Left cardiac atrium (tissue), 4 donors: ENCODE results near the gene SPTSSA. TPM values are rescaled to one million over a fixed set of nuclear protein-coding genes. Genes with fewer than 3 reads are reported as not detected.
"Not testable (repeated sequence)": the region's sequence is repeated elsewhere in the genome, so short reads cannot be mapped to it uniquely, and the experiment has no call there.

ENCODE experiments used
- ATAC-seq, 2 donors: fragments of 200-7000 bp; cut with Tn5 transposase; one replicate each; pipeline ENCODE4 v1.9.1; 2020; ENCODE audit warnings: mild to moderate bottlenecking in 2 of 2, moderate library complexity in 2 of 2
- DNase-seq: peaks from one replicate; pipeline ENCODE4 v3.0.0-alpha.2; 2020
- intact Hi-C, 2 donors: fragments of 100-400 bp; cut with DNase I; formaldehyde crosslinking; loops; one replicate each; pipeline versions ENCODE4 v1.14.1 to v1.15.1; 2022 to 2023
- long read RNA-seq: library from polyadenylated mRNA; unstranded; transcript quantifications from one replicate; pipeline ENCODE4 v2.0.0, GENCODE V29; 2021
- total RNA-seq, 2 donors: library from RNA; stranded (reverse); fragmentation: NEBNext Ultra II Directional; extraction: Animal tissue kit (Norgen Biotek cat#: 25700); gene quantifications; one replicate each; pipeline ENCODE4 v1.2.1, GENCODE V29; 2021
- donor health status: DM: no; HTN: yes; CAD: no.
- donor health status: DM: no; HTN: yes; CAD: no; lungs with severe emphysema.
- donor health status: DM: yes; HTN: yes; CAD: no.
- donor health status: Dilated cardiomyopathy.

The SPTSSA gene
- total RNA-seq, result 10 to 100 TPM; 14.9 to 15.5 TPM
- long read RNA-seq, transcript SPTSSA-201 (2 exons, 2,777 nt), result major isoform, 10 of 10 reads
- long read RNA-seq, partial matches to known transcripts, result 0 of 10 reads
- long read RNA-seq, other reads (novel, unspliced or antisense), result 0 of 10 reads

GRCh38 chr14:34462132-34462893 is at the start of gene SPTSSA:
SPTSSA (minus strand) TSS chr14:34462240; CDS start chr14:34462207, 33 bp downstream.
- intact Hi-C loops, result no loop called here
- ATAC-seq, result peak; percentile 98 to 99
- peak; percentile 95 for DNase-seq

GRCh38 chr14:34507884-34508283 is 45.8 kb upstream of the SPTSSA start:
- intact Hi-C loops, result no loop called here
- ATAC-seq, result no peak

GRCh38 chr14:34507459-34507858 is 45.4 kb upstream of the SPTSSA start:
- ATAC-seq (no peak), DNase-seq (no peak)
- intact Hi-C loops, result no loop called here

More at GRCh38 chr14:34507884-34508283, 45.8 kb upstream of the SPTSSA start:
- DNase-seq, result no peak

DNA sequence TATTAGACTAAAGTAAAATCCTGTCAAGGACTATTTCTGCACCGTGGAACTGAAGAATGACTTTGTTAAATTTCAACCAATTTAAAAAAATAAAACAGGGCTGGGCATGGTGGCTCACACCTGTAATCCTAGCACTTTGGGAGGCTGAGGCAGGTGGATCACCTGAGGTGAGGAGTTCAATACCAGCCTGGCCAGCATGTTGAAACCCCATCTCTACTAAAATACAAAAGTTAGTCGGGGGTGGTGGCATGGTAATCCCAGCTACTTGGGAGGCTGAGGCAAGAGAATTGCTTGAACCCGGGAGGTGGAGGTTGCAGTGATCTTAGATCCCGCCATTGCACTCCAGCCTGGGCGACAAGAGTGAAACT is 43.1 kb upstream of the SPTSSA start:
- DNase-seq, intact Hi-C loops: not testable (repeated sequence)

GRCh38 chr14:34504027-34504426 is 42.0 kb upstream of the SPTSSA start:
- intact Hi-C loops, DNase-seq, ATAC-seq: not testable (repeated sequence)

More for the DNA sequence above, 43.1 kb upstream of the SPTSSA start:
- ATAC-seq, result not testable (repeated sequence)

DNA sequence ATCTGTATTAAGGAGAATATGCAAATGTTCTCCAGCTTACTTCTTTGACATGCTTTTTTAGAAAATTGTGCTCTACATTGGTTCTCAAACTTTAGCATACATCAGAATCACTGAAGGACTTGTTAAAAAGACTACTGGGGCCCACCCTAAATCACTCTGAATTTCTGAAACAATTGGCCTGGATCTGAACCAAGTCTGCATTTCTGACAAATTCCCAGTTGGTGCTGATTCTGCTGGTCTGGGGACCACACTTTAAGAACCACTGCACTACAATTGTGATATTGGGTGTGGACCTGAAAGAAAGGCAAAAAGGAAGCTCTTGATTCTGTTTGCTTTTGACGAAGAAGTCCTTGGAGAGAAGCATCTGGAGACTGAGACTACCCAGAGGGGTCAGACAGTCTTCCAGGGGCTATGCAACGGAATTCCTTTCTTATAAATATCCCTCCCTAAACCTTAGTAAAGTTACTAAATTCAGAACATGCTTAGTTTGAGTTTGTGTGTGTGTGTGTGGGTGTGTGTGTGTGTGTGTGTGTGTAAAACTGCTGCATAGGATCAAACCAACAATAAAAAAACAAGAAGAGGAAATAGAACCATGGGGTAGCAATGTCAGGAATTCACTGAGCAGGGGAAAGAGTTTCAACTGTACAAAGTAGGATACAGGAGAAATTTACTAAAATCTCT is 40.6 kb upstream of the SPTSSA start:
- ATAC-seq, result no peak
- intact Hi-C loops, result no loop called here
- DNase-seq, result no peak

GRCh38 chr14:34502001-34502400 is 40.0 kb upstream of the SPTSSA start:
- intact Hi-C loops, result no loop called here
- DNase-seq, result no peak
- ATAC-seq, result peak in 1 of 2 donors; percentile 42

DNA sequence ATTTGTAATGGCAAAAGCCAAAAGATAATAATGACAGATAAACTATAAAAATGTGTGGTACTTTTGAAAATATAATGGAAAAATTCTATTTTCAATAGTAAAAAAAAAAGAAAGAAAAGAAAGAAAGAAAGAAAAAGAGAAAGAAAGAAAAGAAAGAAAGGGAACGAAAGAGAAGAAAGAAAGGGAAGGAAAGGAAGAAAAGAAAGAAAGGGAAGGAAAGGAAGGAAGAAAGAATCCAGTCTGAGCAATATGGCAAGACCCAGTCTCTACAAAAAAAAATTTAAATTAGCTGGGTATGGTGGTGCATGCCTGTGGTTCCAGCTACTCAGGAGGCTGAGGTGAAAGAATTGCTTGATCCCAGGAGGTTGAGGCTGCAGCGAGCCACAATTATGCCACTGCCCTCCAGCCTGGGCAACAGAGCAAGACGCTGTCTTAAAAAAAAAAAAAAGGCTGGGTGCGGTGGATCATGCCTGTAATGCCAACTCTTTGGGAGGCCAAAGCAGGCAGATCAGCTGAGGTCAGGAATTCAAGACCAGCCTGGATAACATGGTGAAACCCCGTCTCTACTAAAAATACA is 39.1 kb upstream of the SPTSSA start:
- DNase-seq (no peak), ATAC-seq (no peak)
- intact Hi-C loops, result no loop called here

GRCh38 chr14:34498684-34499412 is 36.8 kb upstream of the SPTSSA start:
- DNase-seq, result no peak
- ATAC-seq, result no peak
- intact Hi-C loops, result loop anchor here in 1 of 2 donors (10.0 kb wide), 2 partner anchors 134 to 164 kb away; no protein-coding TSS in a partner anchor

DNA sequence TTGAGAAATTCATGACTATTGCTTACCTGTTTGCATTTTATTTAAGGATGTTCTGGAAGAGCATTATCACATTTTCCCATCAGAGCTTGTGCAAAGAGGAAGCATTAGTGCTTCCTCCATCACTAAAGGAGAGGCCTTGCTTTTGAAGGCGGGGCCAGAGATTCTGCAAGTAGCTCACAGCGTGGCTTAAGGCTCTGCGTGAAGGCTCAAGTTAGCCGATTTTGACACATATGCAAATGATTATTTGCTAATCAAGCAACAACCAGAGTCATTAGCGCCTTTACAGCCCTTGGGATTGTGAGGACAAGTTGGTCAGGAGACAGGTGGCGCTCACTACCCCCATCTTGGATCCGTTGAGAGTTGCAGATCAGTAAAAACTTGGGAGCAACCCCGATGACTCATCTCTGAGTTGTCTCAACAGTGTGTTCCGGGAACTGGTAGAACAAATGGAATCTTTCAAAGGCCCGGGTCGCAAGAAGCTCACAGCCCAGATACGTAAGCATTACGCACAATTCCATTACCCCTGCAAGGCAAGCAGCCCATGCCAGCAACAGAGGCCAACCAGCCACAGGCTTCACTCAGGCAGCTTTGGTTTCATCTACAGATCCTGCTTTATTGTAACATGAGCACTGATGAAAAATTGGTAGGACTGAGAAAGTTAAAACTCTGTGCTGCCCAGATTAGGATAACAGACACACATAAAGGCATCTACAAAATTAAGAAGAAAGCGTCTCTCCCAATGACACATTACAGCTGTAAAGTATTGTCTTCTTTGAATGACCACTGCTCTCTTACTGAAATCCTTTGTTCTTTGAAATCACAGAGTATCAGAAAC is 34.9 kb upstream of the SPTSSA start:
- peak; percentile 83 for DNase-seq
- intact Hi-C loops, result loop anchor here in 1 of 2 donors (10.0 kb wide), 2 partner anchors 132 to 162 kb away; no protein-coding TSS in a partner anchor
- peak; percentile 91 to 98 for ATAC-seq

- ATAC-seq (peak; percentile 69 to 76), DNase-seq (peak; percentile 69)
- intact Hi-C loops, result loop anchor here in 1 of 2 donors (10.0 kb wide), 2 partner anchors 131 to 161 kb away; no protein-coding TSS in a partner anchor
Observed at GRCh38 chr14:34496007-34496678, 34.1 kb upstream of the SPTSSA start.

- ATAC-seq (no peak), DNase-seq (no peak)
- intact Hi-C loops, result no loop called here
Observed at GRCh38 chr14:34489324-34489723, 27.3 kb upstream of the SPTSSA start.

DNA sequence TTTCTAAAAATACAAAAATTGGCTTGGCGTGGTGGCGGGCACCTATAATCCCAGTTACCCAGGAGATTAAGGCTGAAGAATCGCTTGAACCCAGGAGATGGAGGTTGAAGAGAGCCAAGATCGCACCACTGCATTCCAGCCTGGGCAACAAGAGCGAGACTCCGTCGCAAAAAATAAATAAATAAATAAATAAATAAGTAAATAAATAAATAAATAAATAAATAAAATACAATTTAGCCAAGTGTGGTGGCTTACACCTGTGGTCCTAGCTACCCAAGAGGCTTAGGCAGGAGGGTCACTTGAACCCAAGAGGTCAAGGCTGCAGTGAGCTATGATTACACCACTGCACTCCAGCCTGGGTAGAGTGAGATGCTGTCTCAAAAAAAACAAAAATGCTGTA is 26.5 kb upstream of the SPTSSA start:
- DNase-seq (no peak), ATAC-seq (no peak)
- intact Hi-C loops, result no loop called here

DNA sequence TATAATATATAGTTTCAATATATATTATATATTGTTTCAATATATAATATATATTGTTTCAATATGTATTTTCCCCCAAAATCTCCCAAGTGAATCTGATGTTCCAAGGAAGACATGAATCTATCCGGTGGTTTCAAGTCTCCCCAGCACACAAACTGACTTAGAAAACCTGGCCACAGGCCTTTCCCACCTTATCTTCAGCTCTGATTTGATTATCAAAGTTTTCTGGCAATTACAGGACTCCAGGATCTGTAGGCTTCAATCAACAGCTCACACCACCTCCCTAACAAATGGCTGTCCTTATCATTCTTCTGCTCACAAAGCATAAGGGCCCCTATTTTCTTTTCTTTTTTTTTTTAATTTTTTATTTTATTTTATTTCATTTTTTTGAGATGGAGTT is 22.7 kb upstream of the SPTSSA start:
- ATAC-seq (no peak), DNase-seq (no peak)
- intact Hi-C loops, result no loop called here

DNA sequence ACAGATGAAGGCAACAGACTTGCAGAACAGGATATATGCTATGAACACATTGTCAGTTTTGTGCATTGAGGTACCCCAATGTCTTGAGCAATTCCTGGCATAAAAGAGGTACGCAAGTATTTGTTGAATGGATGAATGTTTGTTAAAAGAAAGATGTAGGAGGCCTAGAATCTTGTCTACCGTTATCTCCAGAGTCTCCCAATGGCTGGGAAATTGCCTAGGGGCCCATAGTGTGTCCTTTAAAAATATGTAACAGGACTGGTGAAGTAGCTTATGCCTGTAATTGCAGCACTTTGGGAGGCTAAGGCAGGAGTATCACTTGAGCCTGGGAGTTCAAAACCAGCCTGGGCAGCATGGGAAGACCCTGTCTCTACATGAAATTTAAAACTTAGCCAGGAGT is 20.4 kb upstream of the SPTSSA start:
- ATAC-seq (no peak), DNase-seq (no peak)
- intact Hi-C loops, result no loop called here

GRCh38 chr14:34479694-34480093 is 17.7 kb upstream of the SPTSSA start:
- no peak for ATAC-seq
- intact Hi-C loops, result no loop called here
- DNase-seq, result no peak

GRCh38 chr14:34478261-34478660 is 16.2 kb upstream of the SPTSSA start:
- no peak for ATAC-seq
- no peak for DNase-seq
- intact Hi-C loops, result no loop called here

DNA sequence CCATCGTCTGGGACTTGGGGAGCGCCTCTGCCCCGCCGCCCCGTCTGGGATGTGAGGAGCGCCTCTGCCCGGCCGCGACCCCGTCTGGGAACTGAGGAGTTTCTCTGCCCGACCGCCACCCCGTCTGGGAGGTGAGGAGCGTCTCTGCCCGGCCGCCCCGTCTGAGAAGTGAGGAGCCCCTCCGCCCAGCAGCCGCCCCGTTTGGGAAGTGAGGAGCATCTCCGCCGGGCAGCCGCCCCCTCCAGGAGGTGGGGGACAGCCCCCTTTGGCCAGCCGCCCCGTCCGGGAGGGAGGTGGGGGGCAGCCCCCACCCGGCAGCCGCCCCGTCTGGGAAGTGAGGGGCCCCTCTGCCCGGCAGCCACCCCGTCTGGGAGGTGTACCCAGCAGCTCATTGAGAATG is 14.0 kb upstream of the SPTSSA start:
- DNase-seq, ATAC-seq, intact Hi-C loops: not testable (repeated sequence)
